ENCODE measurements around the gene CACNA1B. TPM values are rescaled to one million over a fixed set of nuclear protein-coding genes. Genes with fewer than 3 reads are reported as not detected.

The CACNA1B gene
- total RNA-seq, 4 donors from 2014 or later: 0.08 TPM; not detected in 2

DNA sequence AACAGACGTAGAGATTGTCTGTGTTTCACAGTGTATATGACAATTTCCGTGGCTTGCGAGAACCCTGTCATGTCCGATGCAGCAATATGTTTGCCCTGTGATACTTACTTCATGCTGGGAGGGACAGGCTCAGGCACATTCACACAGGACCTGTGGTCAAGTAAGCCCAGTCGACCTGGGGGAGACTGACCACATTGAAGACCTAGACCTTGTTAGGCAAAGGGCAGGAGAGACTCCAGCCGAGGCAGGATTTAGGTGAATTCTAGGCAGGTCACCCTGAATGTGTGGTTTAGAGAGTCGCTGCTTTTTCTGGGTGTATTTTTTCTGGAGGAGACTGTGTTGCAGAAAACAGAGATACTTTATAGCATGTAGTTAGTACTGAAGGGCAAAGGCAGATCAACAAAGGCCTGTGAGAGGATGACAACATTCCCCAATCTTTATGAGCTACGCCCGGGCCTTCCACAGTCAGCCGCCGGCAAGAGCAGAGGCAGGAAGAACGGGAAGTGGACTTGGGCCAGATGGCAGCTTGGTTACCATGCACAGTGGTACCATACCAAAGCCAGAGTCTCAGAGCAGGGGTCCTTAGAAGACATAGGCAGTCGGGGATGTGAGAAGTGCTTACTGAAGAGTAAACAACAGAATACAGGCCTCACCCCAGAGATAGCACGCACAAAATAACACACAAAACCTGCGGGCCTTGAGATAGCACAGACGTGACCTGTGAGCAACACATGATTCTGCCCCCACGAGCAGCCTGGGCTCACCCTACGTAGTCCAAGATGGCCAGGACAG, 220.7 kb downstream of the CACNA1B start:
- no peak for DNase-seq (ENCODE audit: low spot score in 2 of 2)
- Histone ChIP-seq H3K27me3 (peaks cover under 1% of the 10 kb centered on the region), H3K4me3 (no peak overlapping the region), H3K36me3 (no peaks in the 10 kb centered on the region), H3K9me3 (no peaks in the 10 kb centered on the region), H3K4me1 (no peaks in the 10 kb centered on the region), H3K27ac (no peak overlapping the region)
- TF ChIP-seq EP300 (IDR thresholded peaks at IDR 0.05) (no peak), POLR2A (IDR thresholded peaks at IDR 0.05) (no peak), POLR2AphosphoS5 (IDR thresholded peaks at IDR 0.05) (no peak)
- TF ChIP-seq, protein P1, sequence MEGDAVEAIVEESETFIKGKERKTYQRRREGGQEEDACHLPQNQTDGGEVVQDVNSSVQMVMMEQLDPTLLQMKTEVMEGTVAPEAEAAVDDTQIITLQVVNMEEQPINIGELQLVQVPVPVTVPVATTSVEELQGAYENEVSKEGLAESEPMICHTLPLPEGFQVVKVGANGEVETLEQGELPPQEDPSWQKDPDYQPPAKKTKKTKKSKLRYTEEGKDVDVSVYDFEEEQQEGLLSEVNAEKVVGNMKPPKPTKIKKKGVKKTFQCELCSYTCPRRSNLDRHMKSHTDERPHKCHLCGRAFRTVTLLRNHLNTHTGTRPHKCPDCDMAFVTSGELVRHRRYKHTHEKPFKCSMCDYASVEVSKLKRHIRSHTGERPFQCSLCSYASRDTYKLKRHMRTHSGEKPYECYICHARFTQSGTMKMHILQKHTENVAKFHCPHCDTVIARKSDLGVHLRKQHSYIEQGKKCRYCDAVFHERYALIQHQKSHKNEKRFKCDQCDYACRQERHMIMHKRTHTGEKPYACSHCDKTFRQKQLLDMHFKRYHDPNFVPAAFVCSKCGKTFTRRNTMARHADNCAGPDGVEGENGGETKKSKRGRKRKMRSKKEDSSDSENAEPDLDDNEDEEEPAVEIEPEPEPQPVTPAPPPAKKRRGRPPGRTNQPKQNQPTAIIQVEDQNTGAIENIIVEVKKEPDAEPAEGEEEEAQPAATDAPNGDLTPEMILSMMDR (IDR thresholded peaks at IDR 0.05): no peak
- 77% methylated on average over 18 of the region's 18 CpGs for WGBS

DNA sequence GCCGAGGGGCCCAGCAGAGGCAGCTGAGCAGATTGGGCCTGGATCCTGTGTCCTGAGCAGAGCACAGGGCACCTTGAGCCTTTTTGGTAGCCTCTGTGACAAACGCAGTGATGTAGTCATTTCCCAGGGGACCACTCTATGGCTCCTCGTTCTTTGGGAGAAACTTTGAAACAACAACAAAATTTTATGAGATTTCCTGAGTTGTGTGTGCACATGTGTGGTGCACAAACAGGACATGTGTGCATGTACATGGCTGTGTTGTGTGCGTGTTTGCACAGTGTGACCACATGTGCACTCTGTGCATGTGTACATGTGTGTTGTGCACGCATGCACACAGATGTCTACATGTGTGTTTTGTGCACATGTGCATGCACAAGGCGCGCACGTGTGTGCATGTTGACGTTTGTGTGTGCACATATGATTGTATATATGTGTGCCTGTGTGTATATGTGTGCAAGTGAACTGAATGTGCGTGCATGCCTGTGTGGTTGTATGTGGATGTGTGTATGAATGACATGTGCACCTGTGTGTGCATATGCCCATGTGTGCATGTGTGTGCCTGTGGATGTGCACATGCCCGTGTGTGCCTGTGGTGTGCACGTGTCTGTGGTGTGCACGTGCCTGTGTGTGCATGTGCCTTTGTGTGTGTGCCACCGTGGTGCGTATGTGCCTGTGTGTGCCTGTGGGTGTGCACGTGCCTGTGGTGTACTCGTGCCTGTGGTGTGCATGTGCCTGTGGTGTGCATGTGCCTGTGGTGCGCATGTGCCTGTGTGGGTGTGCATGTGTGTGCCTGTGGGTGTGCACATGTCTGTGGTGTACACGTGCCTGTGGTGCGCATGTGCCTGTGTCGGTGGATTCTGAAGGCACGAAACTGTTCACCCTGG, 221.6 kb downstream of the CACNA1B start:
- Histone ChIP-seq H3K27ac (no peak overlapping the region), H3K4me1 (no peaks in the 10 kb centered on the region), H3K9me3 (no peaks in the 10 kb centered on the region), H3K27me3 (peaks cover 9% of the 10 kb centered on the region), H3K4me3 (no peak overlapping the region), H3K36me3 (no peaks in the 10 kb centered on the region)
- 97% methylated on average over 13 of the region's 22 CpGs for WGBS
- DNase-seq (ENCODE audit: low spot score in 2 of 2): peak in 1 of 2 donors; percentile 21
- no peak for TF ChIP-seq POLR2A (IDR thresholded peaks at IDR 0.05)
- no peak for TF ChIP-seq EP300 (IDR thresholded peaks at IDR 0.05)
- no peak for TF ChIP-seq POLR2AphosphoS5 (IDR thresholded peaks at IDR 0.05)
- TF ChIP-seq, protein P1 (IDR thresholded peaks at IDR 0.05): no peak

DNA sequence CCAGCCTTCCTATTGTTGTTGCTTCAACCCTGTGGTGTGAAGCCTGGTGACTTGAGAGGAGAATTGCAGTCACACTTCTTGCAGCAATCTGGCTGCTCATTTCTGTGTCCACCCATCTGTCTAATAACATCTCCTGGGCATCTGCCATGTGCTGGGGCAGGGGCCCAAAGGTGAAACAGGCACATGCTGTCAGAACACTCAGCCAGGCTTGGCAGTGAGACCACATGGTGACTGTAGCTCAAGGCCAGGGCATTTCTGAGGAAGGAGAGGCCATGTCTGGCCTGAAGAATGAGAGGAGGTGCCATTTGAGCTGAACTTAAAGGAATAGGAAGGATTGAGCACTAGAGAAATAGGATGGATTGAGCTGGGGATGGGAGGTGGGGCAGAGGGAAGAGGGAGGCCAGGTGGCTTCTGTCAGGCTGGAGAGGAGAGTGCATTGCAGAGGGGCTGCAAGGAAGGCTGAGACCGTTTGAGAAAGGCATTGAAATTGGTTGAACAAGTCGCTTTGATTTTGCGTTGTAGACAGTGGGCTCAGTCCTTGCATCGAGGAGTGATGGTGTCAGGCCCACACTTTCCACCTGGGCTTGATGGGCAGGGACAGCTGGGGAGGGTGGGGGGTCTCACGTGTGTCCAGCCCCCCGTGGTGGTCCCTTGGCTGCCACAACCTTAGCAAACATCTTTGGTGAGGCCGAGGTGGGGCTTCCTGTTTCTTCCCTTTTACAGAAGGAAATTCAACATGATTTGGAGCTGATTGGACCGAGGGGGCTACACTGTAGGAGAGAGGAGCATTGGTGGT, 222.4 kb downstream of the CACNA1B start:
- H3K36me3 ChIP-seq: no peaks in the 10 kb centered on the region
- H3K4me3 ChIP-seq: no peak overlapping the region
- DNase-seq (ENCODE audit: low spot score in 2 of 2): peak in 1 of 2 donors; percentile 35
- no peak for TF ChIP-seq POLR2AphosphoS5 (IDR thresholded peaks at IDR 0.05)
- TF ChIP-seq EP300 (IDR thresholded peaks at IDR 0.05): no peak
- TF ChIP-seq, protein P1 (IDR thresholded peaks at IDR 0.05): no peak
- no peak for TF ChIP-seq POLR2A (IDR thresholded peaks at IDR 0.05)
- 82% methylated on average over 5 of the region's 8 CpGs for WGBS
- H3K27ac ChIP-seq: no peak overlapping the region
- no peaks in the 10 kb centered on the region for H3K9me3 ChIP-seq
- H3K4me1 ChIP-seq: no peaks in the 10 kb centered on the region
- peaks cover 14% of the 10 kb centered on the region for H3K27me3 ChIP-seq

DNA sequence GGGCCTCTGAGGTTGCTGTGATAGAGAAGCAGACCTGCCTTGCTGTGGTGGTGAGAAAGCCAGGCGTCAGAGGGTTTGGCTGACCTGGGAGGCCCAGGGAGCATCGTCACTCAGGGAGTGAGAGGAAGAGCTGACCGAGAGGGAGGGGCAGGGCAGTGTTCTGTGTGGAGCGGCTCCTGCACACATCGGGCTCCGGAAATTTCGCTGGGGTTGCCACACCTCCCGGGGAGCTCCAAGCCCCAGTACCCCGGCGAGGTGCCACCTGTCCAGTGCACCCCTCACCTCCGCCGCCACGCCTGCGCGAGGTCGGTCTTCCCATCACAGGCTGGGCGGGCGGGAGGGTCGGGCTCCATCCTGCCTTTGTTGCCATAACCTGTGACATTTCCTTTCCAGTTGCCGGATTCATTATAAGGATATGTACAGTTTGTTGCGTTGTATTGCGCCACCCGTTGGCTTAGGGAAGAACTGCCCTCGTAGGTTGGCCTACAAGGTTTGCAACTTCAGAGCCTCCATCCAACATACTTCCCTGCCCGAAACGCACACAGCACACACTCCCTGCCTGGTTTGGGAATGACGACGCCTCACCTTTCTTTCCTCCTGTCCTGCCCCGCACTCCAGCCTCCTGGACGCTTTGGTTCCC, 223.2 kb downstream of the CACNA1B start:
- no peaks in the 10 kb centered on the region for H3K9me3 ChIP-seq
- WGBS: 93% methylated on average over 13 of the region's 30 CpGs
- TF ChIP-seq, protein P1 (IDR thresholded peaks at IDR 0.05): peak in 1 of 2 donors; percentile 11
- TF ChIP-seq POLR2A (IDR thresholded peaks at IDR 0.05): no peak
- no peak for TF ChIP-seq EP300 (IDR thresholded peaks at IDR 0.05)
- no peak for TF ChIP-seq POLR2AphosphoS5 (IDR thresholded peaks at IDR 0.05)
- peaks cover 17% of the 10 kb centered on the region for H3K27me3 ChIP-seq
- peak in 1 of 2 donors; percentile 76 for DNase-seq (ENCODE audit: low spot score in 2 of 2)
- no peaks in the 10 kb centered on the region for H3K36me3 ChIP-seq
- H3K27ac ChIP-seq: no peak overlapping the region
- H3K4me1 ChIP-seq: no peaks in the 10 kb centered on the region
- no peak overlapping the region for H3K4me3 ChIP-seq

Data from suprapubic skin (tissue), 4 donors.